ENCODE measurements around the gene PLCL1. TPM values are rescaled to one million over a fixed set of nuclear protein-coding genes. Genes with fewer than 3 reads are reported as not detected.
A peak's percentile ranks its signal among the peaks of the same experiment; 100 is the strongest.

Gene PLCL1
- total RNA-seq, 2 donors from 2014 or later, result 1.3 to 4.9 TPM

GRCh38 chr2:197939787-197940186 lies 135.4 kb downstream of the PLCL1 start:
- peaks cover 0 to 7% of the 10 kb centered on the region in 2 donors for H3K36me3 Mint-ChIP-seq
- no peaks in the 10 kb centered on the region for H3K9me3 Mint-ChIP-seq
- no peak overlapping the region for H3K27ac Mint-ChIP-seq
- ATAC-seq (no peak), DNase-seq (ENCODE audit: low spot score in 2 of 2) (no peak)

DNA sequence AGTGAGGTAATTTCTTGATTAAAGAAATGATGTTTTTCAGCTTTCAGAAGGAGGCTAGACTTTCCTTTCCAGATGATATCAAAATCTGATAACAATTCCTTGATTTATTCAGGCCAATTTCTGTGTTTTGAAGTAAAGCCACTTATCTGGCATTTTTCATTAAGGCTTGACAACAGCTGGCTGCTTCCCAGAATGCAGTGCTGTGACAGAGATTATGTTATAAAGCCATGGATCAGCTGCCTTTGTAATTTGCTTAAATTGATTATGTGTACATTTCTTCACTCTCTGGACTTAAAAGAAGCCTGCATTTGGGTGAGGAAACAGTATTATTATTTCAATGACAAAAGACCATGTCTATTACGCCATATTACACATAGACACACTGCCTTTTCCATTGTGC lies 136.0 kb downstream of the PLCL1 start:
- DNase-seq (ENCODE audit: low spot score in 2 of 2) (no peak), ATAC-seq (no peak)
- Mint-ChIP-seq H3K9me3 (no peaks in the 10 kb centered on the region), H3K27ac (no peak overlapping the region), H3K36me3 (peaks cover 0 to 7% of the 10 kb centered on the region in 2 donors)

DNA sequence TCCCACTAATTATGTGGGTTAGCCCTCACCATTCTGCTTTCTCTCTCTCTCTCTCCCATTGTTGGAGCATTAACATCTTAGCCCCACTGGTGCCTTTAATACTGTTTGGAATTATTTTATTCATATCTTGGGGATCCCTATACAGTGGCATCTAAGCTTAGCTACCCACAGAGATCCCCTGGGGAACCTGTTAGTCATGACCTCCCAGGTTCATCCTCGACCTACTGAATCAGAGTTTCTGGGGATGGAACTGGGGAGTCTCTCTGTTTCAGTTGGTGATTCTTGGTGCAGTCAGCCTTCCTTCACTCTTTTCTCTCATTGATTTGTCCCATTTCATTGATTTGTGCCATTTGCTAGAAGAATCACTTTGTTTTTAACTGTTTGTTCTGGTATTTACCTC lies 137.3 kb downstream of the PLCL1 start:
- ATAC-seq, result peak; percentile 65 to 95
- H3K9me3 Mint-ChIP-seq, result no peaks in the 10 kb centered on the region
- no peak for DNase-seq (ENCODE audit: low spot score in 2 of 2)
- peaks cover 0 to 7% of the 10 kb centered on the region in 2 donors for H3K36me3 Mint-ChIP-seq
- no peak overlapping the region for H3K27ac Mint-ChIP-seq

DNA sequence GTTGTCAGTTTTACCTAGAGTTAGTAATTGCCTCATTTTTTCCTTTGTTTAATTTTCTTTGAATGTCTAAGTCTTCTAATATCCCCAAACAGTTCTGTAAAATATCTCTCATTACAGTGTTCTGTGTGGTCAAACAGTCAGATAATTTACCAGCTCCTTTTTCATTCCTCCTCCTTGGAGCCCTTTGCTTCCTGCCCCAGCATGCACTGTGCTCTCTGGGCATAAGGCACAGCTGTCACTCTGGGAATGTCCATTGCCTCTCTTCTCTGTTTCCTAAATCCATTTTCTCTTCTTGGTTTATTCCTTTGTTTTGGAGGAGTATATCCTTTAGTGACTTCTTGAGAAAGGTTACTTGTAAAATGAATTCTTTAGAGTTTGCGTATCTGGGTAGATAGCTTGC lies 139.3 kb downstream of the PLCL1 start:
- no peak for ATAC-seq
- Mint-ChIP-seq H3K27ac (no peak overlapping the region), H3K9me3 (no peaks in the 10 kb centered on the region), H3K36me3 (no peaks in the 10 kb centered on the region)
- no peak for DNase-seq (ENCODE audit: low spot score in 2 of 2)

DNA sequence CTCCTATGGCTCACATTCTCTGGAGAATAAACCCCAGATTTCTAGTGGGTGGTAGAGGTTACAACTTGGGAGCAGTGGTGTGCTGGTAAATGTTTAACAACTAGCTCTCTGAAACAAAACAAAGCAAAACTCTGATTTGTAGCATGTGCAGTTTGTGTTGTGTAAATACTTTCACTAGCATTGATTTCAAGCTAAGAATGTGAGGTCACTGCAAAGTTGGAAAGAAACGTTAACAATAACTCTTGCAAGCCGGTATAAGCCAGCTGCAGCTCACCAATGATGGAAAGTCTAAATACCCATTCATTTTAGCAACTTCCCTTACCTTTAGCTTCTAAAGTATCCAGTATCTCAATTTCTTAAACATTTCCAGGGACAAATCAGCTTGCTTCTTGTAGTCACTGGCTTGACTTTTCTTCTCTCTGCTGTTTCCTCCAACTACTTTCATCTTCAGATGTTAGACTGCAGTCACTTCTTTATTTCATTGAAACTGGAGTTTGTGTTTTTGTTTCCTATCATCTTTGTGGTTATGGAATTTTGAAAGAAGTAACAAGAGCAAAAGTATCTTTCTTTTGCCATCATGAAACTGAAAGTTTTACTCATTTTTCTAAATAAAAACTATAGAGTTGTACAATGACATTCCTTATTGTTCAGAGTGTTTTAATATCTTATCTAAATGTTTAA lies 140.2 kb downstream of the PLCL1 start:
- Mint-ChIP-seq H3K9me3 (no peaks in the 10 kb centered on the region), H3K36me3 (no peaks in the 10 kb centered on the region), H3K27ac (no peak overlapping the region)
- peak in 1 of 2 donors; percentile 50 for ATAC-seq
- DNase-seq (ENCODE audit: low spot score in 2 of 2), result no peak

- Mint-ChIP-seq H3K9me3 (no peaks in the 10 kb centered on the region), H3K27ac (no peak overlapping the region), H3K36me3 (no peaks in the 10 kb centered on the region)
- ATAC-seq (no peak), DNase-seq (ENCODE audit: low spot score in 2 of 2) (no peak)
Observed at GRCh38 chr2:197946562-197946961, 142.2 kb downstream of the PLCL1 start.

- H3K9me3 Mint-ChIP-seq, result peaks cover 0 to 4% of the 10 kb centered on the region in 2 donors
- no peak for ATAC-seq
- peaks cover 4 to 5% of the 10 kb centered on the region in 2 donors for H3K36me3 Mint-ChIP-seq
- no peak for DNase-seq (ENCODE audit: low spot score in 2 of 2)
- H3K27ac Mint-ChIP-seq, result no peak overlapping the region
Observed at GRCh38 chr2:197947219-197947757, 142.9 kb downstream of the PLCL1 start.

DNA sequence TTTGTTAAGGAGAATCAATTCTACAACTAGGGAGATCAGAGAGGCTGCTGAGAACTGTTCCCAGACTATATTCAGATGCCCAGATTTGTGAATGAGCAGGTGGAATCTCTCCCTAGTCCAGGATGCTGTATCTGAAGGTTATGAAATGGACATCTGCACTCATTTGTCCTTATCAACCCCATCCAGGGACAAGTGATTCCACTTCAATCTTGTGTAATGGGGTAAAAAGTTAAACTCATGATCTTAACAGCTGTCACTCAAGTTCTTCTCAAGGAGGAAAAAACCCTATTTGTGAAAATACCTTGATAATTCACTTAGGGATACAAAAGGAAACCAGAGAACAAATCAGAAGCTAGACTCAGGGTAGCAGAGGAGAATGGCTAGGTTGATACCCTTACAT lies 144.8 kb downstream of the PLCL1 start:
- peaks cover 4 to 5% of the 10 kb centered on the region in 2 donors for H3K9me3 Mint-ChIP-seq
- DNase-seq (ENCODE audit: low spot score in 2 of 2), result no peak
- peaks cover 11 to 12% of the 10 kb centered on the region in 2 donors for H3K36me3 Mint-ChIP-seq
- ATAC-seq, result no peak
- H3K27ac Mint-ChIP-seq, result no peak overlapping the region

DNA sequence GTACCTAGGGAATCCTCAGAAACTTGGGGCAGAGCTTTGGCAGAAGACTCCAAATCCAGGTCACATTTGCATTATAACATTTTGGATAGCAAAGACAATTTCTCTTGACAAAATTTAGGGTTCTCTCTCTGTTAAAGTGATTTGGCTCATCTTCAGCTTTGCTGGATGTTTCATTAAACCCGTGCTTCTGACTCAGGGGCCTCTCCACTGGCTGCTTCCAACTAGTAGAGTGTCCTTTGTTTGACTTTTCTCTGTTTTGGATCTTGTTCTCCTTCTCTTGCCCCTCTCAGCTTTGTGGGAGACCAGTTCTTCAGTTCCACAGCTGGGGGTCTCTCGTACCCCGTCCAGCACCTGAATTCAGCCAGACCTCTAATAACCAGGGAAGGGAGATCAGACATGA lies 145.6 kb downstream of the PLCL1 start:
- Mint-ChIP-seq H3K9me3 (peaks cover 4 to 5% of the 10 kb centered on the region in 2 donors), H3K36me3 (peaks cover 11 to 12% of the 10 kb centered on the region in 2 donors), H3K27ac (no peak overlapping the region)
- DNase-seq (ENCODE audit: low spot score in 2 of 2) (no peak), ATAC-seq (no peak)

DNA sequence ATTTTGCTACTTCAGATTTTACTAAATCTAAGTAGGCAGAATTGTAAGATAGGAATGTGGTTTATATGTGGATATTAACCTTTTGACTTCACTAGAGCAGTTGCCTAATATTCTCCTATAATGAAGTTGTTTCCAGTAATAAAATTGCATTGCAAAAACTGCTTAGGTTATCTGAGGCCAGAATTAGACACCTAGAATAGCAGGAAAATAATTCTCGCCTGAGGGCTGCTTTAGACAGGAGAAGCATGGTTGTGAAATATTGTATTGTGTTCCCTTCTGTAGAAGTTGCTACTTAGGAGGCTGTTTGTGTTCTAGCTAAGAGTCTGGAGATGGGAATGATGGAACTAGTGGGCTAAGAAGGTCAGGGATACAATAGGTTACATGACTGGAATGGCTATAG lies 146.3 kb downstream of the PLCL1 start:
- Mint-ChIP-seq H3K9me3 (peaks cover 4 to 5% of the 10 kb centered on the region in 2 donors), H3K36me3 (peaks cover 11 to 12% of the 10 kb centered on the region in 2 donors)
- DNase-seq (ENCODE audit: low spot score in 2 of 2), result no peak

GRCh38 chr2:197952540-197953202 lies 148.3 kb downstream of the PLCL1 start:
- peaks cover 5 to 9% of the 10 kb centered on the region in 2 donors for H3K9me3 Mint-ChIP-seq
- ATAC-seq, result peak; percentile 82 to 95
- H3K27ac Mint-ChIP-seq, result peak overlapping the region in 1 of 2 donors; percentile 58
- DNase-seq (ENCODE audit: low spot score in 2 of 2), result no peak
- H3K36me3 Mint-ChIP-seq, result peaks cover 19 to 30% of the 10 kb centered on the region in 2 donors

More for the DNA sequence above, 146.3 kb downstream of the PLCL1 start:
- no peak overlapping the region for H3K27ac Mint-ChIP-seq
- no peak for ATAC-seq

DNA sequence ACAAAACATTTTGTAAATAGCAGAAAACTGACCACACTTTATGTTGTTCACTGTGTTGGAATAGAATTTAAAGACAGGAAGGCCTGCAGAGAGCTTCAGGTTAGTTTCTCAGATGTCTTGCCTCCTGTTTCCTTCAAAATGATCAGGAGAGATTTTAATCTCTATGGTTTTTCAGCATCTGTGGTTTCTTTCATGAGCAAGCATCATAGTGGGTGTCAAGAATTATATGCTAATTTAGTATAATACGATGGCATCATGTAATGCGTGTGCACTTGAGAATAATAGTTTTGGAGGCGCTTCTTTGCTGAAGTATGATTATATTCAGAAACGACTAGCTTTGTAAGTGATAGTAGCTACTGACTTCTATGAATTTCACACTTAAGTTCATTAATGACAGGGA lies 149.9 kb downstream of the PLCL1 start:
- peaks cover 19 to 33% of the 10 kb centered on the region in 2 donors for H3K36me3 Mint-ChIP-seq
- ATAC-seq (peak in 1 of 2 donors; percentile 53), DNase-seq (ENCODE audit: low spot score in 2 of 2) (no peak)
- peaks cover 5 to 9% of the 10 kb centered on the region in 2 donors for H3K9me3 Mint-ChIP-seq
- H3K27ac Mint-ChIP-seq, result peak overlapping the region in 1 of 2 donors; percentile 25

- DNase-seq (ENCODE audit: low spot score in 2 of 2) (no peak), ATAC-seq (peak in 1 of 2 donors; percentile 27)
- H3K27ac Mint-ChIP-seq, result no peak overlapping the region
- H3K36me3 Mint-ChIP-seq, result peaks cover 16 to 32% of the 10 kb centered on the region in 2 donors
- peaks cover 4 to 18% of the 10 kb centered on the region in 2 donors for H3K9me3 Mint-ChIP-seq
Observed at GRCh38 chr2:197958592-197959150, 154.3 kb downstream of the PLCL1 start.

DNA sequence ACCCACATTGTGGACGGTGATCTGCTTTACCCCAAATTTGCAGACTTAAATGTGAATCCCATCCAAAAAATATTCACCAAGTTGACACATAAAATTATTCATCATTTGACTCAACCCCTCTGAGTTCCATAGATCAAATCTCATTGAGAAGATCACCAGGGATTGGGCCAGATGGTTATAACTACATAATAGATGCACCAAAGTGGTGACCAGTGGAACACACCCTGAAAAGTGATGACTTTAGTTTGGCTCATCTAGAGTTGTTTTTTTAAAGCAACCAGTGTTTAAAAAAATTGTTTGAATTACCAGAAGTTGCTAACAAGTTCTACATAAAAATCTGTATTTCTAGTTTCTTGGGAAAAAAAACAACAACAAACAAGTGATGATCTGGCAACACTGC lies 155.0 kb downstream of the PLCL1 start:
- Mint-ChIP-seq H3K36me3 (peaks cover 19 to 39% of the 10 kb centered on the region in 2 donors), H3K27ac (no peak overlapping the region), H3K9me3 (peaks cover 4 to 26% of the 10 kb centered on the region in 2 donors)
- DNase-seq (ENCODE audit: low spot score in 2 of 2), result no peak
- ATAC-seq, result no peak

- H3K9me3 Mint-ChIP-seq, result peaks cover 13 to 37% of the 10 kb centered on the region in 2 donors
- ATAC-seq (no peak), DNase-seq (ENCODE audit: low spot score in 2 of 2) (no peak)
- no peak overlapping the region for H3K27ac Mint-ChIP-seq
- H3K36me3 Mint-ChIP-seq, result peaks cover 29 to 53% of the 10 kb centered on the region in 2 donors
Observed at GRCh38 chr2:197960786-197961185, 156.4 kb downstream of the PLCL1 start.

GRCh38 chr2:197964720-197965119 lies 160.3 kb downstream of the PLCL1 start:
- Mint-ChIP-seq H3K9me3 (peaks cover 13 to 32% of the 10 kb centered on the region in 2 donors), H3K36me3 (peaks cover 23 to 47% of the 10 kb centered on the region in 2 donors), H3K27ac (no peak overlapping the region)
- DNase-seq (ENCODE audit: low spot score in 2 of 2) (no peak), ATAC-seq (no peak)

DNA sequence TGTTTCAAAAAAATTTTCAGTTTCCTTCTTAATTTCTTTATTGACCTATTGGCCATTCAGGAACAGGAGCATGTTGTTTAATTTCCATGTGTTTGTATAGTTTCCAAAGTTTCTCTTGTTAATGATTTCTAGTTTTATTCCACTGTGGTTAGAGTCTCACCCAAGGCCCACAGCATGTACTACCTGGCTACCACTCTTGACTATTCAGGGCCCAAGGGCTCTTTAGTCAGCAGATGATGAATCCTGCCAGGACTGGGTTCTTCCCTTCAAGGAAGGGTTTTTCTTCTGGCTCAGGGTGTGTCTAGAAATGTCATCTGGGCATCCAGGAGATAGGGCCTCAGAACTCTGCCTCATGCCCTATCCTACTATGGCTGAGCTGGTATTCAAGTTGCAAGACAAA lies 161.4 kb downstream of the PLCL1 start:
- Mint-ChIP-seq H3K27ac (no peak overlapping the region), H3K9me3 (peaks cover 13 to 28% of the 10 kb centered on the region in 2 donors), H3K36me3 (peaks cover 23 to 47% of the 10 kb centered on the region in 2 donors)
- DNase-seq (ENCODE audit: low spot score in 2 of 2) (no peak), ATAC-seq (peak in 1 of 2 donors; percentile 40)
